Anterior cingulate cortex (tissue), 58 donors: ENCODE data around the gene PPP1R14B.
"Not testable (repeated sequence)": the region's sequence is repeated elsewhere in the genome, so short reads cannot be mapped to it uniquely, and the experiment has no call there.

Source experiments
- DNase-seq, 58 donors: peaks; one replicate each; lab custom pipeline; 2025; lab: John Stamatoyannopoulos, UW

The PPP1R14B gene

GRCh38 chr11:64248578-64248977 is 1.8 kb upstream of the PPP1R14B start:
- DNase-seq, result no peak

- peak in 1 of 58 donors; percentile 76 for DNase-seq
These were observed 1.2 kb upstream of the PPP1R14B start for GRCh38 chr11:64247729-64248531.

DNA sequence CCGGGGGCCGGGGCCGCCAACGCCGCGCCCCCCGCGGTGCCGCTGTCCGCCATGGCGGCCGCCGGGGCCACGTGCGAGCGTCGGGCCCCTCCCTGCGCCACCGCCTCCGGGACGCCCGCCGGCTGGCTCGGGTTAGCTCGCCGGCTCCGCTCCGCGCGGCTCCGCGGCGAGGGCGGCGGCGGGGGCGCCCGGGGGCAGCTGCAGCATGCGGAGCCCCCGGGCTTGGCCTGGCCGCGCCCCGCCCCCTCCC is 197 bp downstream of the PPP1R14B start:
- not testable (repeated sequence) for DNase-seq

DNA sequence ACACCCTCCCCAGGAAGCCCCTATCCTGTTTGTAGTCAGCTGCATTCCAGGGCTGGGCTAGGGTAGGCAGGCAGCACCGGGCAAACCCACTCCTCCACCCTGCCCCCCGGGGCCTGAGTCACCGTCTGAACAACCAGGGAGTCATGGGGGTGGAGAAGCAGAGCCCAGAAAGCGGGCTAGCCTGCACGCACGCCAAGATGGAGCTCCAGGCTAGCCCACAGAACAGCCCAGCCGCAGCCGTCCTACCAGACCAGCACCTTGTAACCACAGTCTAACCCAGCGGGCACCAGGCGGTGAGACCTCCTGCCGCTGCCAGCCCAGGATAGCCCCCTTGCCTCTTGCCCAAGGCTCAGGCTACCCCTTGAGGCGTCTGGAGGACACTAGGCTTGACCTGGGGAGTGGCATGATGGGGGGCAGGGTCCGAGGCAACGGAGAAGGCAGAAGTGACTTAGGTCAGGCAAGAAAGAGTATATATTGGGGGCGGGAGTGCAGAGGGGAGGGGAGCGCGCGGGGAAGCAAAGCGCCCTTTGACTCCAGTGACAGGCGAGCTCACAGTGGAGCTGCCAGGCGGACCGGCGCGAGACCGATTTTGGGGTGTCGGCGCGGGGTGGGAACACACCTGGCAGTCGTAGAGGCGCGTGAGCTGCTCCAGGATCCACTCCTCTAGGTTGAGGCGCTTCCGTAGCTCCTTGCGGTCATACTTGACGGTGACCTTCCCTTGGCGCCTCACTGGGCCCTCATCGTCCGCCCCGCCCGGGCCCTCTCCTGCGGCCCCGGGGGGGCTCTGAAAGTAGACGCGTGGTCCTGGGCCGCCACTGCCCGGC is 734 bp downstream of the PPP1R14B start:
- DNase-seq, result peak in 23 of 58 donors; percentile 16 to 55 (median 36)

- DNase-seq, result peak in 27 of 58 donors; percentile 16 to 60 (median 33)
These were observed 1.3 kb downstream of the PPP1R14B start for GRCh38 chr11:64245401-64245796.

DNA sequence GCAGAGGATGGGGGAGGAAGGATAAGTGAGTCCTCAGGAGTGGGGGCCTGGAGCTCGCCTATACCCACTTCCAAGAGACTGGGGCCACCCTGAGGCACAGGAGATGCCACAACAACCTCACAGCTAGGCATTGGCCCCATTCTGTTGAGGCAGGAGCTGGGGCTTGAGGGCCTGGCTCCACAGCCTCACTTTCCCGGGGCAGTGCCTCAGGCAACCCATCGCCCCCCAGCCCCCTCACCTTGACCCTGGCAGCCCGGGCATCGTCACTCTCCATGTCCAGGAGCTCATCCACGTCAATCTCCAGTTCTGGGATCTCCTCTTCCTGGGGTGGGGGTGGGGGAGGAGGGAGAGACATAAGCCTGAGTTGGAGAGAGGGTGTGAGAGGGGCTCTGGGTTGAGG is 1.8 kb downstream of the PPP1R14B start:
- DNase-seq, result no peak

- DNase-seq, result no peak
These were observed 2.6 kb downstream of the PPP1R14B start for GRCh38 chr11:64244107-64244506.

GRCh38 chr11:64243236-64243854 is 3.4 kb downstream of the PPP1R14B start:
- no peak for DNase-seq

DNA sequence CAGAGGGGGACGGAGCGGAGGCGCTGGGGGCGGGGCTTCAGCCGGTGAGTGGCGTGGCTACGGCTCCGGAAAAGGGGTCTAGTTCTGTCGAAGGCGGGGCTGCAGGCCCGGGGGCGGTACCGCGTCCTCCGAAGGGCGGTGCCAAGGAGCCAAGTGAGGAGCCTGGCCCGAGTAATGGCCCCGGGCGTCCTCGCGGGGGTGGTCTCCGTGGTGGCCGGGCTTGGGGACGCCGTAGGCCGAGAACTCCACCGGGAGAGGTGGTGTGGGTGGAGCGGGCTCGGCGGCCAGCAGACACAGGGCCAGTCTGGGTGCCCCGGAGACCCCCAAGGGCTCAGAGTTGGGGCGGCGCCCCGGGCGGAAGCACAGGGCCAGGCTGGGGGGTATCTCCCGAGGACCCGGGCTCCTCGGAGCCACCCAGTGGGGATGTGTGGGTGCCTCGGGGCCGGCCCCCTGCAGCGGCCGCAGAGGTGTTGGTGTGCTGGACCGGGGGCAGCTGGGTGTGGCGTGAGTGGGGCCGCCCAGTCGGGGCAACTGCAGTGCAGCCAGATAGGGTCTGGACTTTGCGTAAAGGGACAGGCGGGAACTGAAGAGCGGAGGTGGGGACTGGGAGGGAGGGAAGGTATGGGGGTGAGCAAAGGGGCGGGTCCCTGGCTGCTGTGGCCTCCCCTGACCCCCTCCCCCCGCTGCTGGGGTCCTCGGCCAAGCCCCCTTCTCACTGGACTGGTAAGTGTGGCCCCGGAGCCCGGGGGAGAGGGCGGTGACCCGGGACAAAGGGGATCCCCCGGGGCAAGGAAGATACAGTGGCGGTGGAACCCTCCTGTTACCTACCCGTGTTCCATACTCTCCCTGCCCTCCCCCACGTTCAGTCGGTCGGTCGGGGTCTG is 5.0 kb downstream of the PPP1R14B start:
- DNase-seq, result peak in 2 of 58 donors; percentile 58 to 79

- peak; percentile 92 to 100 (median 99) for DNase-seq
These were observed 5.6 kb downstream of the PPP1R14B start for GRCh38 chr11:64241241-64241490.

DNA sequence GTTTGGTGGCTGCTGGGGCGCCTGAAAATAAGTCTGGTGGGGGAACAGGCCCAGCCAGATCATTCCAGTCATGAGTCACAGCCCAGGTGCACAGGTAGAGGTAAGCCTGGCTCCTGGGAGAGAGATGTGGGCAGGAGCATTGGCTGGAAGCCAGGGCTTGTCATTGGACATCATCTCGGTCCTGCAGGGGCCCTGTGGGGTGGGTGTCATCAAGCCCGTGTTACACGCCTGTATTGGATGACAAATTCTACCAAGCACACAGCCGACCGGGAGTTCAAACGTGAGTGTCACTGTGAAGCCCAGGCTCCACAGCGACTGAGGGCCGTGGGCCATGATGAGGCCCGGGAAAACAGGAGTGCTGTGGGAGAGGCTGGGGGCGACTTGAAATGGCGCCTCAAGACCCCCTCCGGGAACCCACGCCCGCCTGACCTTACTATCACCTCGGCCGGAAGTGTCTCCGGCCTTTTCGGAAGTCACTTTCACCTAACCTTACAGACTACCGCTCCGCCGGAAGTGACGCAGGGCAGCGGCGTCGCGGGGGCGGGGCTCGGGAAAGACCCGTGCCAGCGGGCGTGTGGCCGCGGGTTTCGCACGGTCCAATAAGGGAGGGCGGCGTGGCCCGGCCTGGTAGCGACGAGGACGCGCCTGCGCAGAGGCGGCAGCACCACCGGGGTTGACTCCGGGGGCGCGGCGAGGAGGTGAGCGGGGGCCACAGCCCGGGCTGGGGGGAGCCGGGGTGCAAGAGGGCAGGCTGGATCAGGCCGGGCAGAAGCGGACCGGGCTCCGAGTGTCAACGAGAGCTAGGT is 6.1 kb downstream of the PPP1R14B start, which contains the start of gene FKBP2:
FKBP2 (plus strand) TSS at position 661 of the 806 bp plus-strand sequence. CDS start 1,293 bp downstream, outside the sequence.
- peak; percentile 76 to 100 (median 97) for DNase-seq

DNA sequence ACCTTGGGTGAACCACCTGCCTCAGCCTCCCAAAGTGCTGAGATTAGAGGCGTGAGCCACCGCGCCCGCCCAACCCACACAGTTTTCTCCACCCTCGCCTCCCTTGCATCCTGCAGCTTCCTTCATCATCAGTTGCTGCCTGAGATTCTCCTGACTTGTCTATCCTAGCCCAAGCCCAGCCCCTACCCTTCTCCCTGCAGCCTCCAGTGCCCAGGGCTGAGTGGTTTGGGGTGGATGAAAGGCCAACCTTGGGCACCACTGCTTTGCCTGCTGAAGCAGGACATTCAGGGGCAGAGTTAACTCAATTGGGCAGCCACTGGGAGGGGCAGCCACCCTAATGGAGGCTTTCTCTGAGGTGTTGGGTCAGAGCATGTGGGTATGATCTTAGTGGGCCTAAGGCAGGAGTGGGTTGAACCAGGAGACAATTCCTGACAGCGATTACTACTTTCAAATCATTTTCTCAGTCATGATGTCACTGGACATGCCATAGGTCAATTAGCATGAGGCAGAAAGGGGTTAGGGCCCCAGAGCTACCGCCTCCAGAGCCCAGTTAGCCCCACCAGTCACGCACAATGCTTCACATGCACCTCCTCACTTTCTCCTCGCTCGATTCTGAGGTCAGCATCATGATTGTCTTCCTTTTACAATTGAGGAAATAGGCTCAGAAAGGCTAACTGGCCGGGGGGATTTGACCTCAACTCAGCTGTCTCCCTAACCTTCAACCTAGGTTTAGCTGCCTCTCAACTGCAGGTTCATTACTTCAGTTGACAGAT is 6.9 kb downstream of the PPP1R14B start:
- DNase-seq, result peak in 6 of 58 donors; percentile 46 to 68 (median 50)

- DNase-seq, result peak in 2 of 58 donors; percentile 17 to 24
These were observed 7.7 kb downstream of the PPP1R14B start for GRCh38 chr11:64238999-64239398.

GRCh38 chr11:64238076-64238475 is 8.7 kb downstream of the PPP1R14B start:
- no peak for DNase-seq

GRCh38 chr11:64237484-64237951 is 9.2 kb downstream of the PPP1R14B start:
- DNase-seq, result no peak

DNA sequence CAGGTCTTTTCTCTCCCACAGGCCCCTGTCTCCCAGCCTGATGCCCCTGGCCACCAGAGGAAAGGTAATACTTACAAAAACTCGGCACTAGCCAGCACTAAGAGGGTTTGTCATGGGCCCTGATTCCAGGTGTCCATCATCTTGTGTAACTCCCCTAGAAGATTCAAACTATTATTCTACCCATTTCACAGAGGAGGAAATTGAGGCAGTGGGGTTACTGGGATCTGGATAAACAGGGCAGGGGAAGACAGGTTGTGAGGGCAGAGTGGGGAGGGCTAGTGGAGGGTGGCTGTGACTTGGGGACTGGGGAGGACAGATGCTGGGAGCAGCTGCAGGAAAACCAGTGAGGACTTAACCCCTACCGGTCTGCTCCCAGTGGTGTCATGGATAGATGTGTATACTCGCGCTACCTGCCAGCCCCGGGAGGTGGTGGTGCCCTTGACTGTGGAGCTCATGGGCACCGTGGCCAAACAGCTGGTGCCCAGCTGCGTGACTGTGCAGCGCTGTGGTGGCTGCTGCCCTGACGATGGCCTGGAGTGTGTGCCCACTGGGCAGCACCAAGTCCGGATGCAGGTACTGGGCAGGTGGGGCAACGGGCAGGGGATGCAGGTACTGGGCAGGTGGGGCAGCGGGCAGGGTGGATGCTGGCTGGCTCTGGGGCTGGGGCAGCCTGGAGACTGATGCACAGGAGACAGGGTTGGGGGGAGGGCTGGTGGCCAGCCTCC is 11.1 kb downstream of the PPP1R14B start:
- DNase-seq, result no peak

- DNase-seq, result peak in 5 of 58 donors; percentile 22 to 45 (median 29)
These were observed 11.9 kb downstream of the PPP1R14B start for GRCh38 chr11:64234647-64235379.
